Stimulated activated memory B cell treated with anti-CD40 and anti-IgM and Interleukin-4, amounts not matched to agents 10 μg/mL and 1 μg/mL and 100 μg/mL, for 72 hours (primary cell): Measurements from ENCODE around the gene TSKU.
"Not testable (repeated sequence)": the region's sequence is repeated elsewhere in the genome, so short reads cannot be mapped to it uniquely, and the experiment has no call there.

ENCODE experiments used
- ATAC-seq: fragments of 150-1000 bp; cut with Tn5 transposase; 2 replicates; pipeline ENCODE4 v1.10.0; 2021
- H3K27ac Mint-ChIP-seq: one replicate; pipeline ENCODE4 v1.8.0; 2022; ENCODE audit warnings: mild to moderate bottlenecking, mixed read lengths
- H3K27me3 Mint-ChIP-seq: one replicate; pipeline ENCODE4 v1.8.0; 2022; ENCODE audit warnings: mixed read lengths
- H3K36me3 Mint-ChIP-seq: one replicate; pipeline ENCODE4 v1.8.0; 2022; ENCODE audit warnings: mixed read lengths
- H3K4me1 Mint-ChIP-seq: one replicate; pipeline ENCODE4 v1.8.0; 2022; ENCODE audit warnings: mixed read lengths
- H3K4me3 Mint-ChIP-seq: one replicate; pipeline ENCODE4 v1.8.0; 2022; ENCODE audit warnings: mild to moderate bottlenecking, moderate library complexity, mixed read lengths
- H3K9me3 Mint-ChIP-seq: one replicate; pipeline ENCODE4 v1.8.0; 2022; ENCODE audit warnings: mixed read lengths

The TSKU gene, protein sequence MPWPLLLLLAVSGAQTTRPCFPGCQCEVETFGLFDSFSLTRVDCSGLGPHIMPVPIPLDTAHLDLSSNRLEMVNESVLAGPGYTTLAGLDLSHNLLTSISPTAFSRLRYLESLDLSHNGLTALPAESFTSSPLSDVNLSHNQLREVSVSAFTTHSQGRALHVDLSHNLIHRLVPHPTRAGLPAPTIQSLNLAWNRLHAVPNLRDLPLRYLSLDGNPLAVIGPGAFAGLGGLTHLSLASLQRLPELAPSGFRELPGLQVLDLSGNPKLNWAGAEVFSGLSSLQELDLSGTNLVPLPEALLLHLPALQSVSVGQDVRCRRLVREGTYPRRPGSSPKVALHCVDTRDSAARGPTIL

DNA sequence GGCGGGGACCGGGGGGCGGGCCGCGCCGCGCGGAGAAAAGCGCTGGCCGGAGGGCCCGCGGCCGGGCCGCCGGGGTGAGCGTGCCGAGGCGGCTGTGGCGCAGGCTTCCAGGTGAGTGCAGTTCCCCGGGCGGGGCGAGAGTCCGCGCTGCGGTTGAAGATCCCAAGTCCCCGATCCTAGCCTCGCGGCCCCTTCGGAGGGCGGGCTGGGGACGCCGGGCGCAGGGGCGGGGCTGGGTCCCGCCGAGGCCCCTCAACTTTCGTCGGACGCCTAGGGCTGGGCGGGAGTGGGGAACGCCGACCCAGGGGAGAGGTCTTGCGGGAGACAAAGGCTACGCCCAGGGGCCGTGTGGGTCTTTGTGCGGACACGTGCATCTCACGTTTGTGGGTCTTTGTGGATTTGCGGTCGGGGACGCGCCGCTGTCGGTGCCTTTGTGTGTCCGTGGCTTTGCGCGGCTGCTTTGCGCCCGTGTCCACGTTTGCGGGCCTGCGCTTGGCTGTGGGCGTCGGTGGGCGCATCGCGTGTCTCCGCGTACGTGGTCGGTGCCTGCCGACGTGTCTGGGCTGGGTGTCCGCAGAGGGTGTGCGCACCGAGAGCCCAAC lies at the start of gene TSKU:
TSS of gene TSKU (plus strand) at position 63 of the 602 bp plus-strand sequence. CDS start 12,261 bp downstream, outside the sequence.
- Mint-ChIP-seq H3K4me1 (peaks cover 9% of the 10 kb centered on the region), H3K4me3 (peak within 1 kb of the TSS; percentile 54), H3K27me3 (peaks cover 67% of the 10 kb centered on the region), H3K27ac (peak within 1 kb of the TSS; percentile 31), H3K9me3 (peaks cover 3% of the 10 kb centered on the region), H3K36me3 (no peaks in the 10 kb centered on the region)
- no peak for ATAC-seq

- H3K4me3 Mint-ChIP-seq, H3K27ac Mint-ChIP-seq, H3K9me3 Mint-ChIP-seq, H3K36me3 Mint-ChIP-seq, H3K4me1 Mint-ChIP-seq: not testable (repeated sequence)
- peaks cover 27% of the 10 kb centered on the region for H3K27me3 Mint-ChIP-seq
- ATAC-seq = peak; percentile 45
These were observed 49.2 kb upstream of the TSKU start for GRCh38 chr11:76733906-76734305.

DNA sequence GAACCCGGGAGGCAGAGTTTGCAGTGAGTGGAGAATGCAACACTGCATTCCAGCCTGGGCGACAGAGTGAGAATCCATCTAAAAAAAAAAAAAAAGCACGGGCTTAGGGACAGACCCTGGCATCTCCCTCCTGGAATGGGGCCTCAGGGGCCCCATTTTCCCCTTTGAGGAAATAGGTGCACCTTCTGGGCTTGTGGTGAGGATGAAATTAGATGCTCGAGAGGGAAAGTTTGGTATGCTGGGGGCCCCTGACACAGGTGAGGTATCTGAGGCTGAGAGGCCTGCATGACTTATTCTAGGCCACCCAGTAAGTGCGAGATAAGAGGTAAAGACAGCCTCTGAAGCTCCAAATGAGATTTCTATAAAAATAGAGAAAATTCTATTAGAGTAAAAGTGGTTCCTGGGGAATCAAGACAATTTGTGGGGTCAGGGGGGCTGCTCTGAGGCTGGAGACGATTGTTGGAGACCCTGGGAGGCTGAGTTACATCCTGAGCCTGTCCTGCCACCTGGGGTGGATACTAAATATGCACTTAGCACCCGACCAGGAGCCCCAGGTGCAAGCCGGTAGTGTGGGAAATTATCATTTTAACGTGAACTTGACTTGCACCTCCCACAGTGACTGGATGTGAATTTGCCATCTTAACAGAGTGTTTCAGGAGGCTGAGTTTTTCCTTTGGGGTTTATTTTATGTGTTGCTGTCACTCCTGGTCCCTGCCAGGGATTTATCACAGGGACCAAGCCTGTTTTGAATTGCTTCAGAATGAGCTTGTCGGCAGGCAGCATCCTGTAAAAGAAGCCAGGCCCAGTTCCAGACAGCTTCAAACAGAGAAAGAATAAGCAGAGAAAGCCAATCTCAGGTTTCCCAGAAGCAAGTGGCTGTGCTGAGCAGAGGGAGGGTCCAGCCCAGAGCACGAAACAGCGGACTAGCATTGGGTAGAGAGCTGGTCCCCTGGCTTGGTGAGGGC lies 48.4 kb upstream of the TSKU start:
- peaks cover 6% of the 10 kb centered on the region for H3K4me1 Mint-ChIP-seq
- H3K9me3 Mint-ChIP-seq = no peaks in the 10 kb centered on the region
- H3K27ac Mint-ChIP-seq = no peak overlapping the region
- H3K4me3 Mint-ChIP-seq = no peak overlapping the region
- no peaks in the 10 kb centered on the region for H3K36me3 Mint-ChIP-seq
- peaks cover 29% of the 10 kb centered on the region for H3K27me3 Mint-ChIP-seq
- no peak for ATAC-seq

- no peak for ATAC-seq
- no peaks in the 10 kb centered on the region for H3K36me3 Mint-ChIP-seq
- no peak overlapping the region for H3K4me3 Mint-ChIP-seq
- peaks cover 6% of the 10 kb centered on the region for H3K4me1 Mint-ChIP-seq
- H3K27ac Mint-ChIP-seq = no peak overlapping the region
- H3K9me3 Mint-ChIP-seq = no peaks in the 10 kb centered on the region
- peaks cover 29% of the 10 kb centered on the region for H3K27me3 Mint-ChIP-seq
These were observed 47.3 kb upstream of the TSKU start for GRCh38 chr11:76735841-76736240.

- H3K9me3 Mint-ChIP-seq = no peaks in the 10 kb centered on the region
- no peak overlapping the region for H3K4me3 Mint-ChIP-seq
- peaks cover 6% of the 10 kb centered on the region for H3K4me1 Mint-ChIP-seq
- H3K27me3 Mint-ChIP-seq = peaks cover 29% of the 10 kb centered on the region
- no peaks in the 10 kb centered on the region for H3K36me3 Mint-ChIP-seq
- H3K27ac Mint-ChIP-seq = no peak overlapping the region
- no peak for ATAC-seq
These were observed 46.9 kb upstream of the TSKU start for GRCh38 chr11:76736266-76736665.

DNA sequence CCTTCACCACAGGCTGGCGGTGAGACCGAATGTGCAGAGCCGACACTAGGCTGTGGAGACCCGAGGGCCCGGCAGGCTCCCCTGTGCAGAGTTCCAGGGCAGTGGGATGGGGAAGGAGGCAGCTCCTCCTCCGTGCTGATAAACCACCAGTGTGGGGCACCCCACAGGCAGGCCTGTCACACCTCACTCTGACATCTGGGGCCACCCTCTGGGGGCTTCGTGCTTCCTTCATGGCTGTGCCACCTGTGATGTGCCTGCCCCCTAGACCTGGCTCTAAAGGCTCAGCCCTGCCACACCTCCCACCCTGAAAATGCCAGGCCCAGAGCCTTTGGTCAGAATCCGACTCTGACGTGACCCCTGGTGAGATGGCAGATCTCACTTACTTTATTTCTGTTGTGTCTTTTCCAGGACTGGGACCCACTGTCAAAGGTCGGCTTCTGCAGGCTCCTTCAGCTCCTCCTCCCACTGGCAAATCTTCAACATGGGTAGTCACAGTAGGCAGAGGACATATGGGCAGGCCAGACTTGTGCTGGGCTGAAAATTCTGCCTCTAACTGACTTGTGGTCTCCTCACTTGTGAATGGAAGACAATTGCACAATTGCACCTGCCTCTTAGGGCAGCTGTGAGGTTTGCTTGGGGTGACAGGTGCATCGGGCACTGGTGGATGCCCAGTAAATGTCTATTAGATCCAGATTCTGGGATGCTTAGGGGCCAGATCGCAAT lies 46.2 kb upstream of the TSKU start:
- no peak for ATAC-seq
- no peaks in the 10 kb centered on the region for H3K9me3 Mint-ChIP-seq
- H3K4me1 Mint-ChIP-seq = peaks cover 6% of the 10 kb centered on the region
- H3K27me3 Mint-ChIP-seq = peaks cover 29% of the 10 kb centered on the region
- H3K4me3 Mint-ChIP-seq = no peak overlapping the region
- H3K27ac Mint-ChIP-seq = no peak overlapping the region
- H3K36me3 Mint-ChIP-seq = no peaks in the 10 kb centered on the region

DNA sequence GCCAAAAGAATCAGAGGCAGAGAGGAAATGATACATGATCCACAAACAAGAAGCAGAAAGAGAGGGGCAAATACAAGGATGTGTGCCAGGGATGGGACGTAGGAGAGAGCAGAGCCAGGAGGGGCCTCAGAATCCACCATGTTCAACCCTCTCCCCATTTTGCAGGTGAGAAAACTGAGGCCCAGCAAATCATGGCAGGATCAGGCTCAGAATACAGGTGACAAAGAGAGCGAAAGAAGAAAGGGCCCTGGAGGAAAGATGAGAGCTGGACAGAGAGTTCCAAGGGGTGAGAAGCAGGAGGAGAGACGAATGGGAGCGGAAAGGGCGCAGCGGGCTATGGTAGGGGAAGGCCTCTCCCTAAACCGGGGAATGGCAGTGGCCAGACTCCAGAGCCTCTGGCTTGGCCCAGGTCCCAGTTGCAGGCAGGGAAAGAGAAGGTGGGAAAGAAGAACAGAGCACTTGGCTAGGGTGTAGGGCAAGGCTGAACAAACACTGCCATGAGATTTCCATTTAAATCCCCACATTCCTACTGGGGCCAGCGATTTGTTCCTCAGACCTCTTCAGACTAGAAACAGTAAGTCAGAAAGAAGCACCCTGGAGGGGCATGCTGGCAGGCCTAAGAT lies 44.4 kb upstream of the TSKU start:
- Mint-ChIP-seq H3K4me1 (no peaks in the 10 kb centered on the region), H3K9me3 (no peaks in the 10 kb centered on the region), H3K27ac (no peak overlapping the region), H3K36me3 (no peaks in the 10 kb centered on the region), H3K27me3 (peaks cover 32% of the 10 kb centered on the region), H3K4me3 (no peak overlapping the region)
- no peak for ATAC-seq

DNA sequence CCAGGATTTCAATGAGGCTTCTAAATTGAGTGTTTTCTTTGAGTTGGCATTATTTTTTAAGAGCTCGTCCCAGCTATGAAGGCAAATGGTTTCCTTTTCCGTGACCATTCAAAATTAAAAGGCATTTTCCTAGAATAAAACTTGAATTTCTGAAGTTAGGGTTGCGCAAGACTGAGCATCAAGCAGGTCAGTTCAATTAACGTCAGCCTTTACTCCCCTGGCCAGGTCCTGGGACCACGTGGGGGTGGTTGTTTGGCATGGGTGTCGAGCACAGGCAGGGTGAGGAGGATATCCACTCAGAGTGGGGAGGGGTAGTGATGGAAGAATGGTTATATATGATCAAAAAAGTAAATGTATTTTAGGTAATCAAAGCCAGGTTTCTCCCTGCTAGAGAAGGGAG lies 43.4 kb upstream of the TSKU start:
- Mint-ChIP-seq H3K27ac (no peak overlapping the region), H3K9me3 (no peaks in the 10 kb centered on the region), H3K4me1 (no peaks in the 10 kb centered on the region), H3K36me3 (no peaks in the 10 kb centered on the region), H3K27me3 (peaks cover 43% of the 10 kb centered on the region), H3K4me3 (no peak overlapping the region)
- ATAC-seq = no peak

GRCh38 chr11:76740772-76741171 lies 42.4 kb upstream of the TSKU start:
- Mint-ChIP-seq H3K4me1 (no peaks in the 10 kb centered on the region), H3K9me3 (no peaks in the 10 kb centered on the region), H3K27ac (no peak overlapping the region), H3K4me3 (no peak overlapping the region), H3K27me3 (peaks cover 44% of the 10 kb centered on the region), H3K36me3 (no peaks in the 10 kb centered on the region)
- ATAC-seq = no peak

DNA sequence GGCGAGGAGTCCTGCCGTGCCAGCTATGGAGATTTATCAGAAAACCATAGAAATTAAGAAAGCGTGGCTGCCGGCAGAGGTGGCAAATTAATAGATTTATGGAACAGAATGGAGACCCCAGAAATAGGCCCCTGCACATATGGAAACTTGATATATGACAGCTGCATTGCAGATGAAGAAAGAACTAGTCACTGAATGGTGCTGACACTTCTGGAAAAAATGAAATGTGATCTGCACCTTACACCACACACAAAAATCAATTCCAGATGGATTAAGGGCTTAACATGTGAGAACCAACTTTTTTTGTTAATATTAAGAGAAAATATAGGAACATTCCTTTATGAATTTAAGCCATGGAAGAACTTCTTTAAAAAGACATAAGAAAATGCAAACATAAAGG lies 40.3 kb upstream of the TSKU start:
- Mint-ChIP-seq H3K27me3 (peaks cover 43% of the 10 kb centered on the region), H3K27ac (no peak overlapping the region), H3K4me1 (no peaks in the 10 kb centered on the region), H3K9me3 (no peaks in the 10 kb centered on the region), H3K4me3 (no peak overlapping the region), H3K36me3 (no peaks in the 10 kb centered on the region)
- ATAC-seq = no peak

- Mint-ChIP-seq H3K4me3 (no peak overlapping the region), H3K4me1 (no peaks in the 10 kb centered on the region), H3K36me3 (no peaks in the 10 kb centered on the region), H3K27me3 (peaks cover 31% of the 10 kb centered on the region), H3K9me3 (no peaks in the 10 kb centered on the region), H3K27ac (no peak overlapping the region)
- ATAC-seq = no peak
These were observed 38.7 kb upstream of the TSKU start for GRCh38 chr11:76744186-76745043.

DNA sequence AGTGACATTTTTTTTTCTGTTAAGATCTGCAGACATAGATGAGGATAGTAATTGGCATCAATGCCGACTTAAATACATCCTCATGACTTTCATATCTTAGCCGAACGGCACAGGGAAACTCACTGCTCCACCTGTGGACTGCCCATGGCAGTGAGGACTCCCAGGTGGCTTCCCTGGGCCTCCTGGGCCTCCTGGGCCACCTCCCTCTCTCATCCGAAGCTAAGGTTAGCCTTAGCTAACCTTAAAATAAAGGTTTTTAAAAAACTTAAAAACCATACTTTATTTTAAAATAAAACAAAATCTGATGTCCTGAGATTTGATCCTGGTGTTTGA lies 38.1 kb upstream of the TSKU start:
- Mint-ChIP-seq H3K9me3 (no peaks in the 10 kb centered on the region), H3K4me1 (no peaks in the 10 kb centered on the region), H3K4me3 (no peak overlapping the region), H3K27me3 (peaks cover 25% of the 10 kb centered on the region), H3K36me3 (no peaks in the 10 kb centered on the region), H3K27ac (no peak overlapping the region)
- ATAC-seq = no peak

GRCh38 chr11:76745561-76746207 lies 37.5 kb upstream of the TSKU start:
- ATAC-seq = no peak
- peaks cover 18% of the 10 kb centered on the region for H3K27me3 Mint-ChIP-seq
- H3K27ac Mint-ChIP-seq = no peak overlapping the region
- no peaks in the 10 kb centered on the region for H3K9me3 Mint-ChIP-seq
- H3K4me1 Mint-ChIP-seq = no peaks in the 10 kb centered on the region
- no peak overlapping the region for H3K4me3 Mint-ChIP-seq
- H3K36me3 Mint-ChIP-seq = no peaks in the 10 kb centered on the region
